ENCODE measurements around the gene POGK. TPM values are rescaled to one million over a fixed set of nuclear protein-coding genes. Genes with fewer than 3 reads are reported as not detected.

The POGK gene
- total and polyA plus RNA-seq, 9 of the 15 experiments (the other 6 are each of a cell fraction or from before 2014, with no cell fraction given): 6.1 to 44.5 (median 24.3) TPM

- CTCF ChIA-PET (ENCODE audit: low intra/inter-chr PET ratio): no interaction called here
- POLR2A ChIA-PET: interaction anchor here (1.0 to 2.3 kb wide), 3 partner anchors 10 to 231 kb away, joined by 3 to 10 read pairs (median 6); partner anchors contain the start of gene POGK
- DNase-seq (ENCODE audit: extremely low read depth in 1 of 4, low spot score in 3 of 4) (no peak), ATAC-seq (no peak), FAIRE-seq (no peak)
- no peak overlapping the region for H3K4me3 ChIP-seq
- no peaks in the 10 kb centered on the region for H3K79me2 ChIP-seq (ENCODE audit: control insufficient read depth, insufficient read depth, low read length)
- H4K20me1 ChIP-seq (replicated peaks; ENCODE audit: control insufficient read depth, insufficient read depth, low read length): peaks cover 4% of the 10 kb centered on the region; the same call in 1 of the 2 replicates
- intact Hi-C loops (cut with micrococcal nuclease): no loop called here
- no peaks in the 10 kb centered on the region for H3K9me1 ChIP-seq (ENCODE audit: control insufficient read depth, insufficient read depth, low read length)
- 89% methylated on average over 18 of the region's 20 CpGs for WGBS (ENCODE audit: insufficient coverage, low coverage, missing lambda C conversion rate)
- no peaks in the 10 kb centered on the region; a peak in 1 of 5 replicates for H3K4me1 ChIP-seq (replicated peaks in 1 of 2; ENCODE audit: control insufficient read depth in 2 of 2, insufficient read depth in 2 of 2, low read length in 2 of 2)
- peaks cover 99% of the 10 kb centered on the region for H3K36me3 ChIP-seq (ENCODE audit: control insufficient read depth, insufficient read depth, low read length)
- in situ Hi-C loops (cut with MboI): no loop called here
- no peak overlapping the region for H3K27ac ChIP-seq (ENCODE audit: extremely low read depth, low read depth, low read length)
- no TSS peak for BruUV-seq (replicated peaks)
- no peak overlapping the region for H2AFZ ChIP-seq (ENCODE audit: low read depth, low read length)
- TF ChIP-seq ZNF3 (CRISPR knock-in tag; IDR thresholded peaks at IDR 0.05): no peak
- TF ChIP-seq RBM34 (IDR thresholded peaks at IDR 0.05; ENCODE audit: borderline replicate concordance, insufficient read depth, low read length): no peak
- TF ChIP-seq RBFOX2 (IDR thresholded peaks at IDR 0.05; ENCODE audit: low read depth, low read length): 0 out of 2 replicates have a peak, but pooled peaks have one; percentile 27
- H3K9me3 ChIP-seq (replicated peaks; ENCODE audit: control insufficient read depth, insufficient read depth, low read depth, low read length): no peaks in the 10 kb centered on the region
- no peak overlapping the region; a peak in 1 of 4 replicates for H3K9ac ChIP-seq (ENCODE audit: insufficient read depth in 1 of 2, low read depth in 2 of 2, low read length in 2 of 2)
- H3K4me2 ChIP-seq (ENCODE audit: insufficient read depth, low read length): no peak overlapping the region
- H3K27me3 ChIP-seq (ENCODE audit: control insufficient read depth in 2 of 2, insufficient read depth in 2 of 2, low read length in 2 of 2): no peaks in the 10 kb centered on the region
These were observed 9.9 kb downstream of the POGK start for GRCh38 chr1:166849135-166849534.

DNA sequence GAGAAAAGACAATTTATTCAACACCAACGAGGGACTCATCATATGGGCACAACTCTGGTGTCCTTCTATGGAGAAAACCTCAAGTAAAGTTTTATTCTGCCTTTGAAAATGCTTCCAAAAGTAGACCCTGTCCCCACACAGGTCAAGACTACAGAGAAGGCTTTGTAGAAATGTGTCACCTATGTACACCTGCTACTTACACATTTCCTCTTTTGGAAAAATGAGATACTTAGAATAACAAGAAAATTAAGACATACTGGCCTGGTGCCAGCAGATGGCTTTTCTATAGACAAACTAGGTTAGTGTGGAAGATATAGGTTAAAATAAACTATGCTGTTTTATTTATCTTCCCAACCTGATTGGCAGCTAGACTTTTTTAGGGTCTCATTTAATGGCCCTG is 13.6 kb downstream of the POGK start:
- H3K4me3 ChIP-seq: no peak overlapping the region
- H3K9ac ChIP-seq (ENCODE audit: insufficient read depth in 1 of 2, low read depth in 2 of 2, low read length in 2 of 2): no peak overlapping the region
- H3K4me1 ChIP-seq (replicated peaks in 1 of 2; ENCODE audit: control insufficient read depth in 2 of 2, insufficient read depth in 2 of 2, low read length in 2 of 2): no peaks in the 10 kb centered on the region
- WGBS (ENCODE audit: insufficient coverage, low coverage, missing lambda C conversion rate): 80% methylated on average over 1 of the region's 1 CpG
- no peak overlapping the region for H3K4me2 ChIP-seq (ENCODE audit: insufficient read depth, low read length)
- CTCF ChIA-PET (ENCODE audit: low intra/inter-chr PET ratio): no interaction called here
- H3K9me3 ChIP-seq (replicated peaks; ENCODE audit: control insufficient read depth, insufficient read depth, low read depth, low read length): no peaks in the 10 kb centered on the region
- TF ChIP-seq NEUROD1 (IDR thresholded peaks at IDR 0.05; ENCODE audit: borderline replicate concordance, low read depth, low read length, partially characterized antibody): no peak
- peak; percentile 85 for TF ChIP-seq NFIC (IDR thresholded peaks at IDR 0.05)
- intact Hi-C loops (cut with micrococcal nuclease) (no loop called here), in situ Hi-C loops (cut with MboI) (no loop called here)
- no peak for ATAC-seq
- no peaks in the 10 kb centered on the region for H3K27me3 ChIP-seq (ENCODE audit: control insufficient read depth in 2 of 2, insufficient read depth in 2 of 2, low read length in 2 of 2)
- no peak overlapping the region for H3K27ac ChIP-seq (ENCODE audit: extremely low read depth, low read depth, low read length)
- no peak for DNase-seq (ENCODE audit: extremely low read depth in 1 of 4, low spot score in 3 of 4)
- no peaks in the 10 kb centered on the region; the same call in 1 of the 2 replicates for H4K20me1 ChIP-seq (replicated peaks; ENCODE audit: control insufficient read depth, insufficient read depth, low read length)
- POLR2A ChIA-PET: interaction anchor here (1.1 to 2.2 kb wide), 2 partner anchors 12 to 24 kb away, joined by 3 to 9 read pairs; no protein-coding TSS in a partner anchor
- FAIRE-seq: peak; percentile 6
- H3K9me1 ChIP-seq (ENCODE audit: control insufficient read depth, insufficient read depth, low read length): no peaks in the 10 kb centered on the region
- no peaks in the 10 kb centered on the region for H3K79me2 ChIP-seq (ENCODE audit: control insufficient read depth, insufficient read depth, low read length)
- H2AFZ ChIP-seq (ENCODE audit: low read depth, low read length): no peak overlapping the region
- H3K36me3 ChIP-seq (ENCODE audit: control insufficient read depth, insufficient read depth, low read length): peaks cover 100% of the 10 kb centered on the region
- BruUV-seq (replicated peaks): no TSS peak
